ENCODE measurements around the gene GRPEL1. TPM values are rescaled to one million over a fixed set of nuclear protein-coding genes. Genes with fewer than 3 reads are reported as not detected.

GRPEL1 gene
- total and polyA plus RNA-seq, 2 experiments from 2014 or later = 27.4 to 112 TPM

GRCh38 chr4:7103607-7104365, 35.9 kb upstream of the GRPEL1 start:
- 0 out of 2 replicates have a peak, but pooled peaks cover 3% of the 10 kb centered on the region for H3F3A ChIP-seq (replicated peaks; ENCODE audit: low read depth)
- peaks cover 14% of the 10 kb centered on the region for H3K4me1 ChIP-seq (ENCODE audit: insufficient read depth)
- Mint-ChIP-seq H3K36me3 (ENCODE audit: low read depth) (no peaks in the 10 kb centered on the region), H3K27me3 (ENCODE audit: insufficient read depth, low read depth, poor library complexity) (peaks cover 37% of the 10 kb centered on the region), H3K9me3 (no peaks in the 10 kb centered on the region; the same call in 2 of the 3 replicates), H3K4me3 (peak overlapping the region; percentile 85), H3K27ac (no peak overlapping the region), H3K4me1 (peaks cover 14% of the 10 kb centered on the region; the same call in 2 of the 3 replicates)
- no peaks in the 10 kb centered on the region for H4K20me1 ChIP-seq (replicated peaks; ENCODE audit: insufficient read depth)
- peak overlapping the region; percentile 83 for H3K4me3 ChIP-seq
- peaks cover 35% of the 10 kb centered on the region for H3K27me3 ChIP-seq (ENCODE audit: insufficient read depth)
- H2AFZ ChIP-seq = peak overlapping the region; percentile 92
- DNase-seq (ENCODE audit: low spot score) = no peak
- no peaks in the 10 kb centered on the region for H3K9me2 ChIP-seq (ENCODE audit: insufficient read depth)
- no peaks in the 10 kb centered on the region for H3K36me3 ChIP-seq (ENCODE audit: insufficient read depth)
- no peak overlapping the region for H3K27ac ChIP-seq (ENCODE audit: low read depth)
- ATAC-seq = no peak
- TF ChIP-seq REST (IDR thresholded peaks at IDR 0.05; ENCODE audit: unreplicated experiment) (no peak), NANOG (IDR thresholded peaks at IDR 0.05; ENCODE audit: borderline replicate concordance) (no peak), STAT1 (IDR thresholded peaks at IDR 0.05; ENCODE audit: unreplicated experiment) (no peak), EZH2phosphoT487 (IDR thresholded peaks at IDR 0.05; ENCODE audit: unreplicated experiment) (no peak), JUNB (IDR thresholded peaks at IDR 0.05; ENCODE audit: unreplicated experiment) (no peak), EZH2 (IDR thresholded peaks at IDR 0.05; ENCODE audit: low read depth, unreplicated experiment) (no peak), CTCF (conservative IDR thresholded peaks at IDR 0.05; ENCODE audit: low read depth in 2 of 2) (no peak), CREB1 (CRISPR knock-in tag; IDR thresholded peaks at IDR 0.05; ENCODE audit: low read depth) (no peak), ZNF462 (CRISPR knock-in tag; IDR thresholded peaks at IDR 0.05) (no peak), ETS1 (IDR thresholded peaks at IDR 0.05) (no peak), POLR2AphosphoS5 (IDR thresholded peaks at IDR 0.05; ENCODE audit: low read depth) (no peak), ZNF331 (CRISPR knock-in tag; IDR thresholded peaks at IDR 0.05; ENCODE audit: low read depth) (no peak), ZNF114 (CRISPR knock-in tag; IDR thresholded peaks at IDR 0.05) (no peak)
- peak overlapping the region; percentile 92; the same call in 1 of the 2 replicates for H3K4me2 ChIP-seq
- no peaks in the 10 kb centered on the region for H3K79me2 ChIP-seq (replicated peaks; ENCODE audit: insufficient read depth)
